ENCODE measurements around the gene AFMID. TPM values are rescaled to one million over a fixed set of nuclear protein-coding genes. Genes with fewer than 3 reads are reported as not detected.

AFMID gene
- total and polyA plus RNA-seq, 2 experiments from 2014 or later: 38.0 to 47.5 TPM

GRCh38 chr17:78164748-78165607, 22.2 kb upstream of the AFMID start:
- Histone ChIP-seq H3K4me1 (ENCODE audit: insufficient read depth) (peaks cover 5% of the 10 kb centered on the region; the same call in 1 of the 2 replicates), H3F3A (replicated peaks; ENCODE audit: low read depth) (0 out of 2 replicates have a peak, but pooled peaks cover 4% of the 10 kb centered on the region), H3K27me3 (ENCODE audit: insufficient read depth) (no peaks in the 10 kb centered on the region), H3K4me3 (no peak overlapping the region), H3K27ac (ENCODE audit: low read depth) (no peak overlapping the region), H3K36me3 (ENCODE audit: insufficient read depth) (no peaks in the 10 kb centered on the region), H4K20me1 (replicated peaks; ENCODE audit: insufficient read depth) (no peaks in the 10 kb centered on the region; the same call in 1 of the 2 replicates), H3K4me2 (no peak overlapping the region), H2AFZ (no peak overlapping the region), H3K9me2 (ENCODE audit: insufficient read depth) (no peaks in the 10 kb centered on the region), H3K79me2 (replicated peaks; ENCODE audit: insufficient read depth) (no peaks in the 10 kb centered on the region)
- no peaks in the 10 kb centered on the region for H3K9me3 Mint-ChIP-seq
- no peaks in the 10 kb centered on the region for H3K36me3 Mint-ChIP-seq (ENCODE audit: low read depth)
- ATAC-seq (no peak), DNase-seq (ENCODE audit: low spot score) (no peak)
- H3K27me3 Mint-ChIP-seq (ENCODE audit: insufficient read depth, low read depth, poor library complexity): peaks cover 16% of the 10 kb centered on the region
- TF ChIP-seq POLR2AphosphoS5 (IDR thresholded peaks at IDR 0.05; ENCODE audit: low read depth) (no peak), STAT1 (IDR thresholded peaks at IDR 0.05; ENCODE audit: unreplicated experiment) (no peak), CTCF (conservative IDR thresholded peaks at IDR 0.05; ENCODE audit: low read depth in 2 of 2) (no peak), ETS1 (IDR thresholded peaks at IDR 0.05) (no peak), ZNF331 (CRISPR knock-in tag; IDR thresholded peaks at IDR 0.05; ENCODE audit: low read depth) (no peak), NANOG (IDR thresholded peaks at IDR 0.05; ENCODE audit: borderline replicate concordance) (no peak), ZNF114 (CRISPR knock-in tag; IDR thresholded peaks at IDR 0.05) (no peak), EZH2 (IDR thresholded peaks at IDR 0.05; ENCODE audit: low read depth, unreplicated experiment) (no peak), ZNF462 (CRISPR knock-in tag; IDR thresholded peaks at IDR 0.05) (no peak), REST (IDR thresholded peaks at IDR 0.05; ENCODE audit: unreplicated experiment) (no peak), EZH2phosphoT487 (IDR thresholded peaks at IDR 0.05; ENCODE audit: unreplicated experiment) (no peak), JUNB (IDR thresholded peaks at IDR 0.05; ENCODE audit: unreplicated experiment) (no peak)
- no peak overlapping the region for H3K27ac Mint-ChIP-seq
- H3K4me3 Mint-ChIP-seq: no peak overlapping the region; the same call in 2 of the 3 replicates
- H3K4me1 Mint-ChIP-seq: peaks cover 5% of the 10 kb centered on the region
